D721Med (cell line): ENCODE results near the gene TRRAP.

Source experiments
- DNase-seq: peaks from one replicate; pipeline ENCODE4 v3.0.0; 2011; ENCODE audit warnings: low spot score; ENCODE audit not compliant: insufficient read length
- FAIRE-seq: peaks from 2 replicates; lab custom pipeline; 2011; peaks lifted over from hg19 to GRCh38; lab: Jason Lieb, UNC
- CTCF ChIP-seq: IDR thresholded peaks from 2 replicates; pipeline ENCODE4 v1.5.1; 2012; ENCODE audit warnings: mild to moderate bottlenecking, control low read depth; ENCODE audit not compliant: insufficient read depth; ENCODE audit errors: missing control alignments

The TRRAP gene

GRCh38 chr7:99046722-99047121 lies 168.4 kb downstream of the TRRAP start:
- no peak for FAIRE-seq
- DNase-seq: no peak
- TF ChIP-seq CTCF: no peak

- no peak for DNase-seq
- no peak for FAIRE-seq
- TF ChIP-seq CTCF: no peak
Observed at GRCh38 chr7:99047526-99048077, 169.3 kb downstream of the TRRAP start.

- FAIRE-seq: no peak
- no peak for TF ChIP-seq CTCF
- DNase-seq: no peak
Observed at GRCh38 chr7:99050971-99051370, 172.6 kb downstream of the TRRAP start.

GRCh38 chr7:99054781-99055180 lies 176.4 kb downstream of the TRRAP start:
- DNase-seq (no peak), FAIRE-seq (no peak)
- no peak for TF ChIP-seq CTCF

GRCh38 chr7:99061001-99061776 lies 182.9 kb downstream of the TRRAP start:
- no peak for TF ChIP-seq CTCF
- no peak for FAIRE-seq
- DNase-seq: no peak
